Measurements from ENCODE around the gene TC2N.

Gene TC2N

GRCh38 chr14:91890291-91890749, 23.0 kb upstream of the TC2N start:
- DNase-seq (ENCODE audit: low spot score) (no peak), ATAC-seq (ENCODE audit: low read depth) (no peak)
- Histone ChIP-seq H3K36me3 (ENCODE audit: low read depth) (no peaks in the 10 kb centered on the region), H3K4me3 (ENCODE audit: severe bottlenecking) (no peak overlapping the region), H3K9me3 (ENCODE audit: severe bottlenecking) (no peaks in the 10 kb centered on the region), H3K27ac (ENCODE audit: poor library complexity, severe bottlenecking) (no peak overlapping the region), H3K4me1 (ENCODE audit: insufficient read depth, poor library complexity, severe bottlenecking) (no peaks in the 10 kb centered on the region), H3K27me3 (ENCODE audit: insufficient read depth, poor library complexity, severe bottlenecking) (no peaks in the 10 kb centered on the region)
- no peak for TF ChIP-seq CTCF (IDR thresholded peaks at IDR 0.05; ENCODE audit: poor library complexity, severe bottlenecking)

GRCh38 chr14:91889477-91890211, 22.3 kb upstream of the TC2N start:
- TF ChIP-seq CTCF (IDR thresholded peaks at IDR 0.05; ENCODE audit: poor library complexity, severe bottlenecking), result no peak
- no peak for ATAC-seq (ENCODE audit: low read depth)
- DNase-seq (ENCODE audit: low spot score), result no peak
- Histone ChIP-seq H3K4me3 (ENCODE audit: severe bottlenecking) (no peak overlapping the region), H3K4me1 (ENCODE audit: insufficient read depth, poor library complexity, severe bottlenecking) (no peaks in the 10 kb centered on the region), H3K36me3 (ENCODE audit: low read depth) (no peaks in the 10 kb centered on the region), H3K27ac (ENCODE audit: poor library complexity, severe bottlenecking) (no peak overlapping the region), H3K27me3 (ENCODE audit: insufficient read depth, poor library complexity, severe bottlenecking) (no peaks in the 10 kb centered on the region), H3K9me3 (ENCODE audit: severe bottlenecking) (no peaks in the 10 kb centered on the region)

- DNase-seq (ENCODE audit: low spot score) (no peak), ATAC-seq (ENCODE audit: low read depth) (no peak)
- H3K36me3 ChIP-seq (ENCODE audit: low read depth), result no peaks in the 10 kb centered on the region
- H3K4me1 ChIP-seq (ENCODE audit: insufficient read depth, poor library complexity, severe bottlenecking), result no peaks in the 10 kb centered on the region
- TF ChIP-seq CTCF (IDR thresholded peaks at IDR 0.05; ENCODE audit: poor library complexity, severe bottlenecking), result no peak
- no peak overlapping the region for H3K4me3 ChIP-seq (ENCODE audit: severe bottlenecking)
- H3K27ac ChIP-seq (ENCODE audit: poor library complexity, severe bottlenecking), result no peak overlapping the region
- H3K27me3 ChIP-seq (ENCODE audit: insufficient read depth, poor library complexity, severe bottlenecking), result no peaks in the 10 kb centered on the region
- H3K9me3 ChIP-seq (ENCODE audit: severe bottlenecking), result no peaks in the 10 kb centered on the region
These were observed 21.5 kb upstream of the TC2N start for GRCh38 chr14:91888641-91889476.

GRCh38 chr14:91886961-91887360, 19.6 kb upstream of the TC2N start:
- H3K27me3 ChIP-seq (ENCODE audit: insufficient read depth, poor library complexity, severe bottlenecking), result no peaks in the 10 kb centered on the region
- no peak for DNase-seq (ENCODE audit: low spot score)
- H3K4me3 ChIP-seq (ENCODE audit: severe bottlenecking), result no peak overlapping the region
- no peak overlapping the region for H3K27ac ChIP-seq (ENCODE audit: poor library complexity, severe bottlenecking)
- no peaks in the 10 kb centered on the region for H3K36me3 ChIP-seq (ENCODE audit: low read depth)
- H3K9me3 ChIP-seq (ENCODE audit: severe bottlenecking), result no peaks in the 10 kb centered on the region
- no peak for ATAC-seq (ENCODE audit: low read depth)
- H3K4me1 ChIP-seq (ENCODE audit: insufficient read depth, poor library complexity, severe bottlenecking), result no peaks in the 10 kb centered on the region
- TF ChIP-seq CTCF (IDR thresholded peaks at IDR 0.05; ENCODE audit: poor library complexity, severe bottlenecking), result no peak
